Fibroblast of lung (primary cell): ENCODE data around the gene EEFSEC. TPM values are rescaled to one million over a fixed set of nuclear protein-coding genes. Genes with fewer than 3 reads are reported as not detected.
A peak's percentile ranks its signal among the peaks of the same experiment; 100 is the strongest.

Experiments used
- DNase-seq, 2 donors: peaks; one replicate each; pipeline versions ENCODE4 v3.0.0 to v3.0.0-alpha.2; 2010; ENCODE audit warnings: low read depth in 2 of 2
- H2AFZ ChIP-seq: 2 replicates; pipeline ENCODE4 v1.5.1; 2012; ENCODE audit warnings: low read length, control low read depth, inconsistent platforms
- H3K27ac ChIP-seq: 2 replicates; pipeline ENCODE4 v1.5.1; 2011; ENCODE audit warnings: low read length, control low read depth; ENCODE audit not compliant: insufficient read depth
- H3K27me3 ChIP-seq: 2 replicates; pipeline ENCODE4 v1.5.1; 2011; ENCODE audit warnings: mild to moderate bottlenecking, low read length; ENCODE audit not compliant: control insufficient read depth, insufficient read depth
- H3K36me3 ChIP-seq: 2 replicates; pipeline ENCODE4 v1.5.1; 2011; ENCODE audit warnings: low read length; ENCODE audit not compliant: control insufficient read depth, insufficient read depth
- H3K4me1 ChIP-seq: 2 replicates; pipeline ENCODE4 v1.5.1; 2011; ENCODE audit warnings: low read length; ENCODE audit not compliant: control insufficient read depth, insufficient read depth; ENCODE audit errors: extremely low read depth
- H3K4me2 ChIP-seq: 2 replicates; pipeline ENCODE4 v1.5.1; 2011; ENCODE audit warnings: low read length, control low read depth; ENCODE audit not compliant: insufficient read depth; ENCODE audit errors: extremely low read depth
- H3K4me3 ChIP-seq, 4 experiments: fragments of 200-600 bp in 1 of 4; sonication (generic) in 1 of 4; replicated peaks in 1 of 4; 2 replicates each; pipeline ENCODE4 v1.5.1; 2011 to 2016; ENCODE audit warnings: low read length in 4 of 4, low read depth in 3 of 4, mild to moderate bottlenecking in 3 of 4, control low read depth in 2 of 4, inconsistent platforms in 1 of 4, mixed read lengths in 1 of 4; ENCODE audit not compliant: insufficient read depth in 1 of 4; ENCODE audit errors: control extremely low read depth in 1 of 4
- H3K79me2 ChIP-seq: 2 replicates; pipeline ENCODE4 v1.5.1; 2012; ENCODE audit warnings: mild to moderate bottlenecking, low read length, inconsistent platforms; ENCODE audit not compliant: control insufficient read depth, insufficient read depth
- H3K9ac ChIP-seq: 2 replicates; pipeline ENCODE4 v1.5.1; 2011; ENCODE audit warnings: mild to moderate bottlenecking, low read length, control low read depth; ENCODE audit not compliant: insufficient read depth
- H3K9me3 ChIP-seq: 2 replicates; pipeline ENCODE4 v1.5.1; 2012; ENCODE audit warnings: low read depth, low read length; ENCODE audit not compliant: control insufficient read depth, insufficient read depth
- H4K20me1 ChIP-seq: 2 replicates; pipeline ENCODE4 v1.5.1; 2011; ENCODE audit warnings: low read length; ENCODE audit not compliant: control insufficient read depth, insufficient read depth; ENCODE audit errors: extremely low read depth
- EZH2 ChIP-seq: IDR thresholded peaks from 2 replicates; pipeline ENCODE4 v1.5.1; 2012; ENCODE audit warnings: low read length, control low read depth, mild to moderate bottlenecking; ENCODE audit errors: missing control alignments
- polyA minus RNA-seq: library from RNA; depleted of rRNA, polyadenylated mRNA; stranded (reverse); fragments of >200 nt; gene quantifications from 2 replicates; pipeline ENCODE4 v1.2.3, GENCODE V29; 2011; ENCODE audit warnings: low replicate concordance
- polyA plus RNA-seq, 2 donors: library from polyadenylated mRNA; depleted of rRNA in 1 of 2; stranded (reverse) in 1 of 2; unstranded in 1 of 2; fragments of >200 nt; gene quantifications; 2 replicates each; pipeline ENCODE4 v1.2.1, GENCODE V29; 2011 to 2012; ENCODE audit warnings: missing spikeins in 1 of 2
- total RNA-seq: library from RNA; depleted of rRNA; stranded (reverse); fragments of >200 nt; gene quantifications from 2 replicates; pipeline ENCODE4 v1.2.1, GENCODE V29; 2014
- TF ChIP-seq, protein P1 (sequence below), 2 donors: IDR thresholded peaks in 1 of 2; conservative IDR thresholded peaks in 1 of 2; 1 replicate in 1 of 2; 2 replicates in 1 of 2; pipeline ENCODE4 v1.5.1; 2011 to 2012; ENCODE audit warnings: low read length in 2 of 2, control low read depth in 1 of 2, inconsistent platforms in 1 of 2, low read depth in 1 of 2, mild to moderate bottlenecking in 1 of 2

Gene EEFSEC, protein sequence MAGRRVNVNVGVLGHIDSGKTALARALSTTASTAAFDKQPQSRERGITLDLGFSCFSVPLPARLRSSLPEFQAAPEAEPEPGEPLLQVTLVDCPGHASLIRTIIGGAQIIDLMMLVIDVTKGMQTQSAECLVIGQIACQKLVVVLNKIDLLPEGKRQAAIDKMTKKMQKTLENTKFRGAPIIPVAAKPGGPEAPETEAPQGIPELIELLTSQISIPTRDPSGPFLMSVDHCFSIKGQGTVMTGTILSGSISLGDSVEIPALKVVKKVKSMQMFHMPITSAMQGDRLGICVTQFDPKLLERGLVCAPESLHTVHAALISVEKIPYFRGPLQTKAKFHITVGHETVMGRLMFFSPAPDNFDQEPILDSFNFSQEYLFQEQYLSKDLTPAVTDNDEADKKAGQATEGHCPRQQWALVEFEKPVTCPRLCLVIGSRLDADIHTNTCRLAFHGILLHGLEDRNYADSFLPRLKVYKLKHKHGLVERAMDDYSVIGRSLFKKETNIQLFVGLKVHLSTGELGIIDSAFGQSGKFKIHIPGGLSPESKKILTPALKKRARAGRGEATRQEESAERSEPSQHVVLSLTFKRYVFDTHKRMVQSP
- 2.3 and 2.6 TPM in 2 replicates for total RNA-seq
- polyA plus RNA-seq: 5.0 and 6.6 TPM in 2 replicates
- polyA plus RNA-seq (2012): 7.9 and 10.3 TPM in 2 replicates
- 10.7 and 17.4 TPM in 2 replicates for polyA minus RNA-seq

DNA sequence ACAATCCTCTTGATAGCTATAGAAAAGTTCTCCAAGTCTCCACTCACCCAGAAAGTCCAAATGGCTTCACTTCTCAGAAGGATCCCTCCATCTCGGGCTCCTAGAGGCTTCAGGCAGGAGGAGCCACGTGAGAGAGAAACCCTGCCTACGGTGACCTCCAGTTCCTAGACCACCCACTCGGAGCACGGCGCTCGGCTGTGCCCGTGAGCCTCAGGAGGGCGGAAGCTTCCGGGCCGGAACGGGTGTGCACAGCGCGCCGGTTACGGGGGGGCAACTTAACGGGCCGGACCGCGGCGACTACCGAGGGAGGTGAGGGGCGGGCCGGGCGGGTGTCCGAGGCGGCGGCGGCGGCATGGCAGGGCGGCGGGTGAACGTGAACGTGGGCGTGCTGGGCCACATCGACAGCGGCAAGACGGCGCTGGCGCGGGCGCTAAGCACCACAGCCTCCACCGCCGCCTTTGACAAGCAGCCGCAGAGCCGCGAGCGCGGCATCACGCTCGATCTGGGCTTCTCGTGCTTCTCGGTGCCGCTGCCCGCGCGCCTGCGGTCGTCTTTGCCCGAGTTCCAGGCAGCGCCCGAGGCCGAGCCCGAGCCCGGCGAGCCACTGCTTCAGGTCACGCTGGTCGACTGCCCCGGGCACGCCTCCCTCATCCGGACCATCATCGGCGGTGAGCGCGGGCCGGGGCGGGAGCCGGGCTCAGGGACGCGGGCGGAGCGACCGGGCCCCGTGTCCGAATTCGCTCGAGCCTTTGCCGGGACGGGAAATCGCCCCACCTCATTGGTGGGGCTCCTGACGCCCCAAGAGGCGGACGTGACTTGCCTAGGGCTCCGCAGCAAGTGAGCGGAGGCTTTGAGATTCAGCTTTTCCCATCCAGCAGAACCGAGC is at the start of gene EEFSEC:
Gene EEFSEC, plus strand, starts transcription at position 326 of the 886 bp plus-strand sequence. Its CDS starts 27 bp downstream, at position 353.
- Histone ChIP-seq H3K36me3 (no peaks in the 10 kb centered on the region), H3K27me3 (no peaks in the 10 kb centered on the region), H2AFZ (peak within 1 kb of the TSS; percentile 99), H3K4me2 (peak within 1 kb of the TSS; percentile 97), H3K27ac (peak within 1 kb of the TSS; percentile 80), H3K4me1 (no peaks in the 10 kb centered on the region), H4K20me1 (no peaks in the 10 kb centered on the region), H3K79me2 (peaks cover 1% of the 10 kb centered on the region), H3K4me3 (peak within 1 kb of the TSS; percentile 76 to 90 (median 80)), H3K9me3 (no peaks in the 10 kb centered on the region), H3K9ac (peak within 1 kb of the TSS; percentile 80)
- peak; percentile 71 to 78 for DNase-seq
- no peak for TF ChIP-seq EZH2
- TF ChIP-seq, protein P1, sequence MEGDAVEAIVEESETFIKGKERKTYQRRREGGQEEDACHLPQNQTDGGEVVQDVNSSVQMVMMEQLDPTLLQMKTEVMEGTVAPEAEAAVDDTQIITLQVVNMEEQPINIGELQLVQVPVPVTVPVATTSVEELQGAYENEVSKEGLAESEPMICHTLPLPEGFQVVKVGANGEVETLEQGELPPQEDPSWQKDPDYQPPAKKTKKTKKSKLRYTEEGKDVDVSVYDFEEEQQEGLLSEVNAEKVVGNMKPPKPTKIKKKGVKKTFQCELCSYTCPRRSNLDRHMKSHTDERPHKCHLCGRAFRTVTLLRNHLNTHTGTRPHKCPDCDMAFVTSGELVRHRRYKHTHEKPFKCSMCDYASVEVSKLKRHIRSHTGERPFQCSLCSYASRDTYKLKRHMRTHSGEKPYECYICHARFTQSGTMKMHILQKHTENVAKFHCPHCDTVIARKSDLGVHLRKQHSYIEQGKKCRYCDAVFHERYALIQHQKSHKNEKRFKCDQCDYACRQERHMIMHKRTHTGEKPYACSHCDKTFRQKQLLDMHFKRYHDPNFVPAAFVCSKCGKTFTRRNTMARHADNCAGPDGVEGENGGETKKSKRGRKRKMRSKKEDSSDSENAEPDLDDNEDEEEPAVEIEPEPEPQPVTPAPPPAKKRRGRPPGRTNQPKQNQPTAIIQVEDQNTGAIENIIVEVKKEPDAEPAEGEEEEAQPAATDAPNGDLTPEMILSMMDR (conservative IDR thresholded peaks at IDR 0.05 in 1 of 2, IDR thresholded peaks at IDR 0.05 in 1 of 2; ENCODE audit: low read depth in 1 of 2, low read length in 2 of 2): no peak

DNA sequence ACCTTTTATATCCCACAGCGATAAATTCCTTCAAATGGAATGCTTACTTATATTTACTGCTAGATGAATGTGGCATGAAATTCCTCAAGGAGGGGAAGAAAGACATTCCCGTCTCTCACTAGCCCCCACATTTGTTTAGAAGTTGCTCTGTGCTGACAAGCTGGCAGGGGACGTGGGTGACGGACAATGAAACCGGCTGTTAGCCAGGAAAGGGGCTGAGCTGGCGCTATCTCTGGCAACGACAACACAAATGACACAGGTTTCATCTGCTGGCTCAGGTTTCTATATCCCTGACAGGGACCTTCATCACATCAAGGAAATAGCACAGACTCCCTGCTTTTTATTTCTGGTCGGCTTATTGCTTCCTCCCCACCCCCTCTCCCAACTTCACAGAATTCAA is 45.4 kb upstream of the EEFSEC start:
- H4K20me1 ChIP-seq: no peaks in the 10 kb centered on the region
- H3K9me3 ChIP-seq: no peaks in the 10 kb centered on the region
- peak in 1 of 2 donors; percentile 29 for DNase-seq
- no peaks in the 10 kb centered on the region for H3K27me3 ChIP-seq
- peaks cover 6% of the 10 kb centered on the region for H3K36me3 ChIP-seq
- no peak for TF ChIP-seq EZH2
- TF ChIP-seq, protein P1 (conservative IDR thresholded peaks at IDR 0.05 in 1 of 2, IDR thresholded peaks at IDR 0.05 in 1 of 2; ENCODE audit: low read depth in 1 of 2, low read length in 2 of 2): no peak
- no peak overlapping the region for H2AFZ ChIP-seq
- H3K4me3 ChIP-seq: no peak overlapping the region
- H3K9ac ChIP-seq: no peak overlapping the region
- no peak overlapping the region for H3K27ac ChIP-seq
- no peak overlapping the region for H3K4me2 ChIP-seq
- peaks cover 3% of the 10 kb centered on the region for H3K4me1 ChIP-seq
- H3K79me2 ChIP-seq: no peaks in the 10 kb centered on the region
